ENCODE results near the gene NIPSNAP3A.

The NIPSNAP3A gene

GRCh38 chr9:104808035-104808614 is 60.6 kb downstream of the NIPSNAP3A start:
- no peak for TF ChIP-seq REST (IDR thresholded peaks at IDR 0.05; ENCODE audit: insufficient read depth in 1 of 2, low read depth in 2 of 2, low read length in 2 of 2)
- no peak for TF ChIP-seq SIN3A (IDR thresholded peaks at IDR 0.05; ENCODE audit: borderline replicate concordance, insufficient read depth, low read length)
- TF ChIP-seq POLR2AphosphoS5 (IDR thresholded peaks at IDR 0.05; ENCODE audit: low read depth, low read length): no peak
- TF ChIP-seq FOXP2 (optimal IDR thresholded peaks at IDR 0.05; ENCODE audit: borderline replicate concordance, extremely low read depth, extremely low read length, insufficient read depth): no peak
- no peak for TF ChIP-seq TAF1 (IDR thresholded peaks at IDR 0.05; ENCODE audit: borderline replicate concordance, insufficient read depth, low read length)

Data from PFSK-1 (cell line).